Activated naive CD4-positive, alpha-beta T cell treated with anti-CD3 and anti-CD28 coated beads, Interleukin-2, amount 50 U/mL, for 24 hours (primary cell): ENCODE measurements around the gene HHATL.
"Not testable (repeated sequence)": the region's sequence is repeated elsewhere in the genome, so short reads cannot be mapped to it uniquely, and the experiment has no call there.

Source experiments
- H3K27ac Mint-ChIP-seq: one replicate; pipeline ENCODE4 v1.8.0; 2021; ENCODE audit warnings: mild to moderate bottlenecking, mixed read lengths
- H3K27me3 Mint-ChIP-seq: one replicate; pipeline ENCODE4 v1.8.0; 2021; ENCODE audit warnings: mixed read lengths
- H3K36me3 Mint-ChIP-seq: one replicate; pipeline ENCODE4 v1.8.0; 2021; ENCODE audit warnings: mixed read lengths
- H3K4me1 Mint-ChIP-seq: one replicate; pipeline ENCODE4 v1.8.0; 2021; ENCODE audit warnings: mixed read lengths
- H3K4me3 Mint-ChIP-seq: one replicate; pipeline ENCODE4 v1.8.0; 2021; ENCODE audit warnings: mild to moderate bottlenecking, mixed read lengths
- H3K9me3 Mint-ChIP-seq: one replicate; pipeline ENCODE4 v1.8.0; 2021; ENCODE audit warnings: mixed read lengths

Gene HHATL

DNA sequence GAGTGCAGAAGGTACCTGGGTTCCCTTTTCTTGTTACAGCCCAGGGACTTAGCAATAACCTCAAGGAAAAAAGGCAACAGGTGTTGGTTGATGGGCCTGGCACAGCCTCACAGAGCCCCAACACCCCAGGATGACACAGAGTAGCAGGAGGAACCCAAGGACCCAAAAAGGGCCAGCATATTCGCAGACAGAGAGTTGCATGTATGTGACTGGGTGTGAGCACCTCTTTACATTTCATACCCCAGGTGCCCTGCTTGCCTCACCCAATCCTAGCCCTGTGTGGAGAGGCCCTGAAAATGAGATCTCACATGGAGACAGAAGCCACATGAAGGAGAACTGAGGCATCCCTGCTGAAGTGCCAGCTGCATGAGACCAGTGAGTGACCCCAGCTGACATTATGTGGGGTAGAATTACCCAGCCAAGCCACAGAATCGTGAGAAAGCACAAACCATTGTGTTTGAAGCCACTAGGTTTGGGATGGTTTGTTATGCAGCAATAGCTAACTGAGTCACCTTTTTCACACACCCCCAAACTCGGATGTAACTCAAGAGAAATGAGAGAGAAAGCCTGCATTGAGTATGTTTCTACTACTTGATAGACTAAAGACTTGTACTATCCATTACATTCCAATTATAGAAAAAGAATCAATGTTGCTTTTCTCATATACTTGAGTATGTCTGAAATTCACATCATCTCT lies 26.2 kb upstream of the HHATL start:
- H3K4me3 Mint-ChIP-seq, result no peak overlapping the region
- H3K36me3 Mint-ChIP-seq, result no peaks in the 10 kb centered on the region
- no peaks in the 10 kb centered on the region for H3K27me3 Mint-ChIP-seq
- H3K4me1 Mint-ChIP-seq, result no peaks in the 10 kb centered on the region
- no peaks in the 10 kb centered on the region for H3K9me3 Mint-ChIP-seq
- no peak overlapping the region for H3K27ac Mint-ChIP-seq

GRCh38 chr3:42728056-42728455 lies 25.5 kb upstream of the HHATL start:
- H3K27ac Mint-ChIP-seq, result no peak overlapping the region
- no peak overlapping the region for H3K4me3 Mint-ChIP-seq
- no peaks in the 10 kb centered on the region for H3K36me3 Mint-ChIP-seq
- H3K9me3 Mint-ChIP-seq, result no peaks in the 10 kb centered on the region
- H3K4me1 Mint-ChIP-seq, result no peaks in the 10 kb centered on the region
- no peaks in the 10 kb centered on the region for H3K27me3 Mint-ChIP-seq

GRCh38 chr3:42725454-42725853 lies 22.9 kb upstream of the HHATL start:
- H3K4me3 Mint-ChIP-seq, result no peak overlapping the region
- no peaks in the 10 kb centered on the region for H3K27me3 Mint-ChIP-seq
- no peaks in the 10 kb centered on the region for H3K4me1 Mint-ChIP-seq
- no peaks in the 10 kb centered on the region for H3K9me3 Mint-ChIP-seq
- H3K27ac Mint-ChIP-seq, result no peak overlapping the region
- H3K36me3 Mint-ChIP-seq, result no peaks in the 10 kb centered on the region

DNA sequence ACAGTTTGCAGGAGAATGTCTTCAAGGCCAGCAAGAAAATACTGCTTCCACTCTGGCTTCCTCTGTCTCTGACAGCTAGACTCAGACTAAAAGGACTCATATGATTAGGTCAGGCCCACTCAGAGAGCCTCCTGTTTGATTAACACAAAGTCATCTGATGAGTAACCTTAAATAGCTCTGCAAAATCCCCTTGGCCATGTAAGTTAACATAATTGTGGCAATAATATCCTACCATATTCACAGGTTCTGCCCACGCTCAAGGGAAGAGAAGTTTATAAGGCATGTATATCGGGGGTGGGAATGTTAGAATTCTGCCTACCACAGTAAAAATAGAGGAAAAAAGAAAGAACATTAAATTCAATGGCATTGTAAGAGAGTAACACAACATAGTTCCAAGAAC lies 20.6 kb upstream of the HHATL start:
- Mint-ChIP-seq H3K27ac (no peak overlapping the region), H3K4me1 (no peaks in the 10 kb centered on the region), H3K4me3 (no peak overlapping the region), H3K36me3 (no peaks in the 10 kb centered on the region), H3K9me3 (no peaks in the 10 kb centered on the region), H3K27me3 (no peaks in the 10 kb centered on the region)

GRCh38 chr3:42722442-42722841 lies 19.8 kb upstream of the HHATL start:
- H3K4me1 Mint-ChIP-seq, H3K36me3 Mint-ChIP-seq, H3K4me3 Mint-ChIP-seq, H3K27ac Mint-ChIP-seq, H3K9me3 Mint-ChIP-seq, H3K27me3 Mint-ChIP-seq: not testable (repeated sequence)

DNA sequence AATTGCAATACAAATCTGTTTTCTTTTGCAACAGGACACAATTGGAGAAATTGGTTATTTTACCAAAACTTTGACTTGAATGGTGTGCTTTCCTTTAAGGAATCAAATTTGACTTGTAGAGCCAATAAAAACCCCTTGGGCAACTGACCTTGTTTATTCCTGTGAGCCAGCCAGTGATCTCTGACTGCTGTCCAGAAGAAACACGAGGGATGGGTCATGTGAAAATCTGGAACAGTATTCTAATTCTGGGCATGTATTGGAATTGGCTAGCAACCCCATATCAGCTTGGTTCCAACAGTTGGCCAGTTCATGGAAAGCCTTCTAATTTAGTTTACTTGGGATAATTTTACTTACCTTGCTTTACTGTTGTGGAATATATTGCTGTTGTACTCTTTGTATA lies 19.1 kb upstream of the HHATL start:
- Mint-ChIP-seq H3K9me3 (no peaks in the 10 kb centered on the region), H3K4me1 (no peaks in the 10 kb centered on the region), H3K4me3 (no peak overlapping the region), H3K27me3 (no peaks in the 10 kb centered on the region), H3K36me3 (no peaks in the 10 kb centered on the region), H3K27ac (no peak overlapping the region)

DNA sequence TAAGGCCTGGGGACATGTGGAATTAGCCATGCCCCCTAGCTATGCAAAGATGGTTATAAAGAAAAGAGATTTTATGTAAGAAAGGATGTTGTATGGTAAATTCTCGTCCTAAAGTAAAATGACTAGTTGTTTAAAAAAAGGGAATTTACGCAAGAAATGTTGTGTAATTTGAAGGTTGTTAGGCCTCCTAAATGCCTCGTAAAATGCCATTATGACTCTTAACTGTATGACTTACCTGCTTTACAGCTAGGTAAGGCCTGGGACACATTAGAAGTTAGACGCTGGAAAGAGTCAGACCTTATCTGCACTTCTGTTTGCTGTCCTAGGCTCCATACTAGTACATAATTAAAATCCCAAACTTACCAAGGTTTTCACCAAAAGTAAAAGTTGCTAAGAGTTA lies 17.5 kb upstream of the HHATL start:
- Mint-ChIP-seq H3K4me3 (no peak overlapping the region), H3K9me3 (no peaks in the 10 kb centered on the region), H3K4me1 (no peaks in the 10 kb centered on the region), H3K27me3 (no peaks in the 10 kb centered on the region), H3K27ac (no peak overlapping the region), H3K36me3 (no peaks in the 10 kb centered on the region)

- no peaks in the 10 kb centered on the region for H3K36me3 Mint-ChIP-seq
- H3K27ac Mint-ChIP-seq, result no peak overlapping the region
- no peak overlapping the region for H3K4me3 Mint-ChIP-seq
- H3K9me3 Mint-ChIP-seq, result no peaks in the 10 kb centered on the region
- no peaks in the 10 kb centered on the region for H3K4me1 Mint-ChIP-seq
- H3K27me3 Mint-ChIP-seq, result no peaks in the 10 kb centered on the region
Observed at GRCh38 chr3:42719002-42719401, 16.4 kb upstream of the HHATL start.

GRCh38 chr3:42718338-42718737 lies 15.7 kb upstream of the HHATL start:
- H3K4me1 Mint-ChIP-seq, result no peaks in the 10 kb centered on the region
- H3K27ac Mint-ChIP-seq, result no peak overlapping the region
- H3K27me3 Mint-ChIP-seq, result no peaks in the 10 kb centered on the region
- H3K4me3 Mint-ChIP-seq, result no peak overlapping the region
- no peaks in the 10 kb centered on the region for H3K36me3 Mint-ChIP-seq
- no peaks in the 10 kb centered on the region for H3K9me3 Mint-ChIP-seq

- Mint-ChIP-seq H3K4me3 (no peak overlapping the region), H3K4me1 (no peaks in the 10 kb centered on the region), H3K27ac (no peak overlapping the region), H3K9me3 (no peaks in the 10 kb centered on the region), H3K36me3 (no peaks in the 10 kb centered on the region), H3K27me3 (no peaks in the 10 kb centered on the region)
Observed at GRCh38 chr3:42717306-42717705, 14.7 kb upstream of the HHATL start.

DNA sequence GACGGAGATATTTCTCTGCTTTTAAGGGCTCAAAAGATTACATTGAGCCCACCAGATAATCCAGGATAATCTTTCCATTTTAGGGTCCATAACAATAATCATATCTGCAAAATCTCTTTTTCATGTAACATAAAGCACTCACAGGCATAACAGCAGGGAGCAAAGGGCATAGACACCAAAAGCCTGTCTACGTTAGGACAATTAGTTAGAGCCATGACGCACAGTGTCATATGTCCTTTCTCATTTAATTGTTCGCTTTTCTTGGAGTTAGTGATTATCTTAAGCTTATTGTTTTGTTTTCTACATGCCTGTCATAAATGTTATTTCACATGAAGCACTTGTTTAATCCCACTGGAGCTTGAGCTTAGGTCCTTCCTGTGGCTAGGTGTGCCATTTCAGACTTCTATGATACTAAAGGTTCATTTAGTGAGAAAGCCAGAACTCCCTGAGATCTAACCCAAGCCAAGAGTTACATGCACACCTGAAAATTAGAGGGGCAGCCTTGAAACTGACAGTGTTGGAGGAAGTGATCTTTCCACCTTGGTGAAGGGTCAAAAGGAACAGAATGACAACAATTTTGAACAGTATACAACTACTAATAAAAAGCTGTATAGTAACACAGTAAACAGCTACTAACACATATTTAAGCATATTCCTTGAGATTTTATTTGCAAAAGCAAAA lies 11.7 kb upstream of the HHATL start:
- no peak overlapping the region for H3K4me3 Mint-ChIP-seq
- no peaks in the 10 kb centered on the region for H3K9me3 Mint-ChIP-seq
- no peaks in the 10 kb centered on the region for H3K4me1 Mint-ChIP-seq
- H3K27ac Mint-ChIP-seq, result no peak overlapping the region
- no peaks in the 10 kb centered on the region for H3K27me3 Mint-ChIP-seq
- no peaks in the 10 kb centered on the region for H3K36me3 Mint-ChIP-seq

GRCh38 chr3:42713747-42714146 lies 11.1 kb upstream of the HHATL start:
- Mint-ChIP-seq H3K27me3 (no peaks in the 10 kb centered on the region), H3K9me3 (no peaks in the 10 kb centered on the region), H3K4me1 (no peaks in the 10 kb centered on the region), H3K27ac (no peak overlapping the region), H3K4me3 (no peak overlapping the region), H3K36me3 (no peaks in the 10 kb centered on the region)

- Mint-ChIP-seq H3K9me3 (no peaks in the 10 kb centered on the region), H3K27ac (no peak overlapping the region), H3K27me3 (no peaks in the 10 kb centered on the region), H3K36me3 (no peaks in the 10 kb centered on the region), H3K4me3 (no peak overlapping the region), H3K4me1 (no peaks in the 10 kb centered on the region)
Observed at GRCh38 chr3:42712688-42713372, 10.2 kb upstream of the HHATL start.

GRCh38 chr3:42712344-42712648 lies 9.7 kb upstream of the HHATL start:
- Mint-ChIP-seq H3K4me1 (no peaks in the 10 kb centered on the region), H3K27me3 (no peaks in the 10 kb centered on the region), H3K4me3 (no peak overlapping the region), H3K27ac (no peak overlapping the region), H3K36me3 (no peaks in the 10 kb centered on the region), H3K9me3 (no peaks in the 10 kb centered on the region)

- Mint-ChIP-seq H3K27me3 (no peaks in the 10 kb centered on the region), H3K4me3 (no peak overlapping the region), H3K4me1 (no peaks in the 10 kb centered on the region), H3K27ac (no peak overlapping the region), H3K9me3 (no peaks in the 10 kb centered on the region), H3K36me3 (no peaks in the 10 kb centered on the region)
Observed at GRCh38 chr3:42711491-42712343, 9.1 kb upstream of the HHATL start.
